Activated CD8-positive, alpha-beta memory T cell treated with anti-CD3 and anti-CD28 coated beads for 1 hour (primary cell): ENCODE data around the gene PCDHGA2.
"Not testable (repeated sequence)": the region's sequence is repeated elsewhere in the genome, so short reads cannot be mapped to it uniquely, and the experiment has no call there.

Experiments
- DNase-seq, 2 donors: peaks; one replicate each; pipeline ENCODE4 v3.0.0-alpha.2; 2020; ENCODE audit warnings: low read depth in 1 of 2; ENCODE audit errors: extremely low read depth in 1 of 2

The PCDHGA2 gene

GRCh38 chr5:141382469-141383294 lies 44.1 kb downstream of the PCDHGA2 start, which contains the start of gene PCDHGA7:
PCDHGA7 (plus strand) TSS chr5:141382742; CDS start chr5:141382900, 158 bp downstream.
- no peak for DNase-seq

- no peak for DNase-seq
These were observed 44.8 kb downstream of the PCDHGA2 start for GRCh38 chr5:141383345-141383744.

DNA sequence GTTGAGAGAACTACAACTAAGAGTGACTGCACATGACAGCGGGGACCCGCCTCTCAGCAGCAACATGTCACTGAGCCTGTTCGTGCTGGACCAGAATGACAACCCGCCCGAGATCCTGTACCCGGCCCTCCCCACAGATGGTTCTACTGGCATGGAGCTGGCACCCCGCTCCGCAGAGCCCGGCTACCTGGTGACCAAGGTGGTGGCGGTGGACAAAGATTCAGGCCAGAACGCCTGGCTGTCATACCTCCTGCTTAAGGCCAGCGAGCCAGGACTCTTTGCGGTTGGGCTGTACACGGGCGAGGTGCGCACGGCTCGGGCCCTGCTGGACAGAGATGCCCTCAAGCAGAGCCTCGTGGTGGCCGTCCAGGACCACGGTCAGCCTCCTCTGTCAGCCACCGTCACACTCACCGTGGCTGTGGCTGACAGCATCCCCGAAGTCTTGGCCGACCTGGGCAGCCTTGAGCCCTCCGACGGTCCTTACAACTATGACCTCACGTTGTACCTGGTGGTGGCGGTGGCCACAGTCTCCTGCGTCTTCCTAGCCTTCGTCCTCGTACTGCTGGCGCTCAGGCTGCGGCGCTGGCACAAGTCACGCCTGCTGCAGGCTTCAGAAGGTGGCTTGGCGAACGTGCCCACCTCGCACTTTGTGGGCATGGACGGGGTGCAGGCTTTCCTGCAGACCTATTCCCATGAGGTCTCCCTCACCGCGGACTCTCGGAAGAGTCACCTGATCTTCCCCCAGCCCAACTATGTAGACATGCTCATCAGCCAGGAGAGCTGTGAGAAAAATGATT lies 46.1 kb downstream of the PCDHGA2 start:
- no peak for DNase-seq

GRCh38 chr5:141387557-141388311 lies 49.2 kb downstream of the PCDHGA2 start, which contains the start of gene PCDHGB4:
PCDHGB4 (plus strand) TSS chr5:141387698; CDS start chr5:141387885, 187 bp downstream.
- not testable (repeated sequence) for DNase-seq

GRCh38 chr5:141388661-141389060 lies 50.1 kb downstream of the PCDHGA2 start:
- DNase-seq, result no peak

GRCh38 chr5:141389153-141390042 lies 50.8 kb downstream of the PCDHGA2 start:
- DNase-seq, result no peak

DNA sequence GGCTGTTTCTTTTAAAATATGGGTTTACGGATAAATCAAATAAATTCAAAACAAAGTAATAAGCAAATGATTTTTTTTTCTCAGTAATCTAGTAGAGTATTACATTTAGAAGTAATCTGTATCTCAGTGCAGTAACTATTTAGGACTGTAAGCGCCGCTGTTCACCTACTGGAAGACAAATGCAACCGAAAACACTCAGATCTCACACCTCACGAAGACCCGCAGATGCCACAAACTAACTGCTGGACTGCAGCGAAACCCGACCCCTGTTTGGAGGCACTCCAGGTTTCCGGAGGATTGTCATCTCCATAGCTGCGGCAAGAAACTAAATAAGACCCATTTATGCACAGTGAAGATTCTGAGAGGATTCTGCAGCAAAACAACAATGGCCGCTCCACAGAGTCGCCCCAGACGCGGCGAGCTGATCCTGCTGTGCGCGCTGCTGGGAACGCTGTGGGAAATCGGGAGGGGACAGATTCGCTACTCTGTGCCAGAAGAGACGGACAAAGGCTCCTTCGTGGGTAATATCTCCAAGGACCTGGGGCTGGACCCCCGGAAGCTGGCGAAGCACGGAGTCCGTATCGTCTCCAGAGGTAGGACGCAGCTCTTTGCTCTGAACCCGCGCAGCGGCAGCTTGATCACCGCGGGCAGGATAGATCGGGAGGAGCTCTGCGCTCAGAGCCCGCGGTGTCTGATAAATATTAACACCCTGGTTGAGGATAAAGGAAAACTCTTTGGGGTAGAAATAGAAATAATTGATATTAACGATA lies 54.1 kb downstream of the PCDHGA2 start, which contains the start of gene PCDHGA8:
PCDHGA8 (plus strand) TSS at position 205 of the 770 bp plus-strand sequence; CDS start at position 386, 181 bp downstream.
- no peak for DNase-seq
